Measurements from ENCODE around the gene STMN3.
"Not testable (repeated sequence)": the region's sequence is repeated elsewhere in the genome, so short reads cannot be mapped to it uniquely, and the experiment has no call there.

The STMN3 gene

DNA sequence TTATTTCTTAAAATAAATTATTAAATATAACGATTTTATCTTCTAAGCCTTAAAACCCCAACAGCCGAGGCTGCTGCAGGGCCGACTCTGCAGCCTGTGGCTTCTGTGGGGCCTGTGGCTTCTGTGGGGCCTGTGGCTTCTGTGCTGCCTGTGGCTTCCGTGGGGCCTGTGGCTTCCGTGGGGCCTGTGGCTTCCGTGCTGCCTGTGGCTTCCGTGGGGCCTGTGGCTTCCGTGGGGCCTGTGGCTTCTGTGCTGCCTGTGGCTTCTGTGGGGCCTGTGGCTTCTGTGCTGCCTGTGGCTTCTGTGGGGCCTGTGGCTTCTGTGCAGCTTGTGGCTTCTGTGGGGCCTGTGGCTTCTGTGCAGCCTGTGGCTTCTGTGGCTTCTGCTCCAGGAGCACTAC is 51.5 kb downstream of the STMN3 start:
- DNase-seq: not testable (repeated sequence)

GRCh38 chr20:63599396-63600050 is 53.7 kb downstream of the STMN3 start:
- no peak for DNase-seq

DNA sequence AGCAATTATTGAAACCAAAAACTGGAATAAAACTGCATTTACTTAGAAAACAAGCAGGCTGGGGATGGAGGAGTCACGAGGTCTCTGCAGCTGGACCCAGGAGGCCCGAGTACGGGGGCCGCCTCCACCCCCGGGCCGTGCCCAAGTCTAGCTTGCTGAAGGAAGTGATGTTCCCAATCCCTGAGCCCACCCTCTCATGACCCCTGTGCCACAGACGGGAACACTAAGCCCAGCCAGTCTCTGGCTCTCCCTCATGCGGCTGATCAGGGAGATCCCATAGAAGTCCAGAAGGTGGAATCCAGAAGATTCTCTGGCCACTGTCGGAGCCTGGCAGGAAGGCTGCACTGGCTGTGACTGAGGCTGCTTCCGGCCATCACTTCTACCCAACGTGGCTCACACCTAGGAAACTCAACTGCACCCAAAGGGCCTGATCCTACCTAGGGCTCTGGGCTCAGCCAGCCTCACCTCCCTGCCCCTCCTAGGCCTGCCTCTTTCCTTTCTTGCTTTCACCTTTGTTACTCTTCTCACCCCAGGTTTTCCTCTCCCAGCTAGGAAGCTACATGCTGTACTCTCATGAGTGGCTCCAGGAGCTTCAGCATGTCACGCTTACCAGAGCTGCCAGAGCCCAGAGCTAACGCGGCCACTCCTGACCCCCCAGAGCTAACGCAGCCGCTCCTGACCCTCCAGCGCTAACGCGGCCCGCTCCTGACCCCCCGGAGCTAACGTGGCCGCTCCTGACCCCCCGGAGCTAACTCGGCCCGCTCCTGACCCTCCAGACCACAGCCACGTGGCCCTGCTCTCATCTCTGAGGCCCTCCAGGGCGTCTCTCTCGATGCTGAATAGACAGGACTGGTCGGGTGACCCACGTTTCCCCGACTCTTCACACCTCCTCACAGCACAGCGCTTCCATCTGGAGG is 54.5 kb downstream of the STMN3 start:
- no peak for DNase-seq

DNA sequence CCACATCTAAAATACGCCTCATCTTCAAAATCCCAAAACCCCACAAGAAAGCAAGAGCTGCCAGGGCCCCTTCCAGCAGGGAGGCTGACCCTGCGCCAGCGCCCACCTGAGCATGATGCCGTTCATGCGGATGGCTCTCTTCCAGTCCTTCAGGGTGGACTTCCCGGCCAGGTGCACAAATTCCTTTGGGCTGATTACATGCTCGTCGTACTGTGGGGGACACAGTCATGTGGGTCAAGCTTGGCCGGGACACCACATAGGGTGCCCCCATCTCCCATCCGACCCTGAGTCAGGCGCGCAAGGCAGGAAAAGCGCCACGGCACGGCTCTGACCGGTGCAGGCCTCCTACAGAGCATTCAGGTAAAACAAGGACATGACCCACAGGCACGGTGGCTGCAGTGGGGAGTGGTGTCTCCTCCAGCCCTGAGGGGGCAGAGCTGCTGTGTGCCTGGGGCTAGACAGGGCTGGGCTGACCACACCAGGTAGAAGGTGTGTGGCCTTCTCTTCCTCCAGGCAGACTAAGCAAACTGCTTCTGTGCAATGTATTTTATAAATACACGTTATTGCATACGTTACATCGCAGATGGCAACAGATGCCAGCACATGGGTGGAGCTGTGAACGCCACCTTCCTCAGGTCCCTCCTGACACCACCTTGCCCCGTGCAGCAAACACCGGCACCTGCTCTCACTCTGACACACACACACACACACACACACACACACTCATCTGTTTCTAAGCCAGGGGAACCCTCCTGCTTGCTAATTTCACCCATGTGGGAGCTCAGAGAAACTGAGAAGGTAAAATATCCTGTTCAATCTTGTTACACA is 55.4 kb downstream of the STMN3 start:
- no peak for DNase-seq

- DNase-seq: no peak
Observed at GRCh38 chr20:63596423-63596822, 56.8 kb downstream of the STMN3 start.

DNA sequence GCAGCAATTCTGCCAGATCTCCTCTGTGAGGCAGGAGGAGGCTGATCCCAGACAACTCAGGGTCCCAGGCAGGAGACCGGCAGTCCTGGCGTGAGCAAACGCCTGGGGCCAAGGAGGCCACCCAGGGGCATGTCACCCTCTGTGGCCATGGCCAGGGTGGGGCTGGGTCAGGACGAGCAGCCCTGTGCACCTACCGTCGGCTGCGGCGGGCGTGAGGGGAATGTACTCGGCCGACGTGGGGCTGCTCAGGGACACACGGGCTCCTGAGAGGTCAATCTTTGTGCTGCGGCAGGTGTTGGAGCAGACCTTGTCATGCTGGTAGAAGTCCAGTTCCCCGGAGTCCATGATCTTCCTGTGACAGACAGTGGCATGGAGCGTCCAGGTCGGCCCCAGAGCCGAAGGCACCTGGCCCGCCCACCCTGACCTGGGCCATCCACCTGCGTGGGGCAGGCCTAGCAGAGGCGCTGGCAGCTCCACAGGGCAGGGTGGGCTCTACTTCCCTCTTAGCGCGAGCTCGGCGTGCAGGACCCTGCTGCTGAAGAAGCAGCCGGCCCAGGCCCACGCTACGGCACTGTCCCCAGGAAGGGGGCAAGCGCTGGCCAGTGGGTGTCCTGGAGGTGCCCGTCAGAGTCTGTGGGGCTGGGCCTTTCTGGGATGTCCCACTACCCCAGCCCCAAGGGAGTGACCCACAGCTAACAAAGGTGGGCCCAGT is 57.7 kb downstream of the STMN3 start:
- no peak for DNase-seq

DNA sequence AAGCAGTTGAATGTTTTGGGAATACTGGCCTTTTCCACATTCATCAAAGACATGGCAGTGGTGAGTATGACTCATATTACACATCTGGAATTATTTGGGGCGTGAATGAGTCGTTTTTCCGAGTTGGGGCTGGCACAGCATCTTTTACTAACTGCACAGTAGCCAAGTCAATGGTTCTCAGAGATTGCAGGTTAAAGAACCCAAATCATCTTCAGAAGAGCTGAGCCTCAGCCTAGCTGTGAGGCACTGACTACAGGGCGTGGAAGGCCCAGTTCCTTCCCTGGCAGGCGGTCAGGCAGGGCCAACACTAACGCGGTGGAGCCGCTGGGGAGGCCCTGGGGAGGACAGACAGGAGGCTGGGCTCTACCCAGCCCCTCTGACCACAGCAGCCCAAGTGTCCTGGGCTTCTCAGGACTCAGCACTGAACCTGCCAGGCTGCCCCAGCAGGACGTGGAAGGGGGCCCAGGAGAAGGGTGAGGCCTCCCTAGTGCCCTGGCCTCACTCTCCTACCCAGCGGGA is 59.1 kb downstream of the STMN3 start:
- no peak for DNase-seq

GRCh38 chr20:63592661-63593060 is 60.6 kb downstream of the STMN3 start:
- no peak for DNase-seq

DNA sequence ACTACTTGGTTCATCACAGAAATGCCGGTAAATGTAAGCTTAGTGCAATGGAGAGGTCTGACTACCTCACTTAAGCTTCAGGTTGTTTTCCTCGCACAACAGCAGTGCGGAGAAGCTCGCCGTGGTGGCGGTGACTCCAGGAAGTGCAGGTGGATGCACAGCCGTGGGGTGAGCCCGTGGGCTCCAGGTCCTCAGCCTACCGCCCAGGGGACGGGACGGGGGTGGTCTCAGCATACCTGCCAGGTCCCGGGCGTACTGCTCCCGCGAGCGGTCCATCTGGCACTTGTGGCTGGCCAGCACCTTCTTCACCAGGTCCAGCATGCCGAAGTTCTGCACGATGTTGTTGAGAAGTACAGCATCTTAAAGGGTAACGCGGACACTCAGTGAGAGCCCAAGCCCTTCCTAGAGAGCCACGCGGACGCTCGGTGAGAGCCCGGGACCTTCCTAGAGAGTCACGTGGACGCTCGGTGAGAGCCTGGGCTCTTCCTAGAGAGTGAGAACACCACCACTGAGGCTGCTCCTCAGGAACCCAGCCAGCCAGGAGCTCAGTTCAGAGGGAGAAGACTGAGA is 61.4 kb downstream of the STMN3 start:
- DNase-seq: no peak

DNA sequence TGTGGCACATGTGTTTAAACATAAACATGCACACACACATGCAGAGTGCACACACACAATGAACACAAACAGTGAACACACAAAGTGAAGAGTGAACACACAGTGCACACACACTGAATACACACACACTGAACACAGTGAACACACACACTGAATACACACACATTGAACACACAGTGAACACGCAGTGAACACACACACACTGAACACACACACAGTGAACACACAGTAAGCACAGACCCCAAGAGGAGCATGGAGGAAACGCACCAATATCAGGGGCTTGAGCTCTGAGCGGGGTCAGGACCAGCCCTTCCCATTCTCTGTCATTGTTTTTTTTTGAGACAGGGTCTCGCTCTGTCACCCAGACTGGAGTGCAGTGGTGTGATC is 62.1 kb downstream of the STMN3 start:
- DNase-seq: no peak

- no peak for DNase-seq
Observed at GRCh38 chr20:63590218-63591146, 62.7 kb downstream of the STMN3 start.

Measured in NCI-H1436 treated with DMSO at 0.1 percent for 48 hours (cell line).